AG04450 (cell line): ENCODE measurements around the gene NHEJ1. TPM values are rescaled to one million over a fixed set of nuclear protein-coding genes. Genes with fewer than 3 reads are reported as not detected.

ENCODE experiments used
- CTCF ChIA-PET: fragments of 300-600, 350-600 bp; formaldehyde crosslinking; extraction: SDS; loops from one replicate; lab custom pipeline; 2022; ENCODE audit warnings: antibody characterized with exemption, inconsistent platforms; lab: Charles Lee
- POLR2A ChIA-PET: fragments of 350-600 bp; formaldehyde crosslinking; extraction: SDS; loops from one replicate; lab custom pipeline; 2021; ENCODE audit warnings: antibody characterized with exemption, inconsistent platforms; lab: Yijun Ruan, JAX
- DNase-seq: peaks from one replicate; pipeline ENCODE4 v3.0.0-alpha.2; 2011; ENCODE audit warnings: low read depth, low spot score
- H3K27ac ChIP-seq: one replicate; pipeline ENCODE4 v1.5.1; 2012; ENCODE audit warnings: low read depth, low read length, control low read depth
- H3K27me3 ChIP-seq: one replicate; pipeline ENCODE4 v1.6.0; 2012; ENCODE audit warnings: low read length; ENCODE audit not compliant: control insufficient read depth, insufficient read depth
- H3K4me3 ChIP-seq: 2 replicates; pipeline ENCODE4 v1.5.1; 2011; ENCODE audit warnings: mild to moderate bottlenecking, low read depth, low read length, control low read depth
- H3K9me3 ChIP-seq: 2 replicates; pipeline ENCODE4 v1.5.1; 2012; ENCODE audit warnings: low read length; ENCODE audit not compliant: control insufficient read depth, insufficient read depth
- CTCF ChIP-seq: IDR thresholded peaks from 2 replicates; pipeline ENCODE4 v1.5.1; 2011; ENCODE audit warnings: low read depth, low read length, control low read depth, inconsistent platforms
- polyA plus RNA-seq: library from polyadenylated mRNA; depleted of rRNA; stranded (reverse); fragments of >200 nt; gene quantifications from 2 replicates; pipeline ENCODE4 v1.2.3, GENCODE V29; 2011

Gene NHEJ1
- polyA plus RNA-seq, 1 experiment: 21.9 TPM

- POLR2A ChIA-PET: no interaction called here
- CTCF ChIA-PET: interaction anchor here (0.6 to 10.8 kb wide), 9 partner anchors 13 to 87 kb away, joined by 3 to 137 read pairs (median 6); partner anchors contain the start of gene IHH
- DNase-seq: no peak
- Histone ChIP-seq H3K9me3 (no peaks in the 10 kb centered on the region), H3K27me3 (no peaks in the 10 kb centered on the region), H3K4me3 (no peak overlapping the region), H3K27ac (peak overlapping the region; percentile 21)
- no peak for TF ChIP-seq CTCF
Observed at GRCh38 chr2:219116776-219117646, 43.6 kb downstream of the NHEJ1 start.

- Histone ChIP-seq H3K27me3 (no peaks in the 10 kb centered on the region), H3K9me3 (no peaks in the 10 kb centered on the region), H3K27ac (no peak overlapping the region), H3K4me3 (no peak overlapping the region)
- ChIA-PET POLR2A (no interaction called here), CTCF (interaction anchor here (1.1 to 3.0 kb wide), 4 partner anchors 9 to 47 kb away, joined by 3 to 18 read pairs (median 4); no protein-coding TSS in a partner anchor)
- TF ChIP-seq CTCF: no peak
- DNase-seq: no peak
Observed at GRCh38 chr2:219112651-219113338, 47.8 kb downstream of the NHEJ1 start.

- CTCF ChIA-PET: interaction anchor here (0.6 to 3.0 kb wide), 7 partner anchors 8 to 131 kb away, joined by 3 to 18 read pairs (median 3); partner anchors contain the start of gene CNPPD1
- no peak for DNase-seq
- Histone ChIP-seq H3K4me3 (no peak overlapping the region), H3K9me3 (no peaks in the 10 kb centered on the region), H3K27ac (no peak overlapping the region), H3K27me3 (no peaks in the 10 kb centered on the region)
- no peak for TF ChIP-seq CTCF
- POLR2A ChIA-PET: no interaction called here
Observed at GRCh38 chr2:219112062-219112406, 48.6 kb downstream of the NHEJ1 start.

GRCh38 chr2:219111375-219112061, 49.1 kb downstream of the NHEJ1 start:
- Histone ChIP-seq H3K27ac (no peak overlapping the region), H3K27me3 (no peaks in the 10 kb centered on the region), H3K4me3 (no peak overlapping the region), H3K9me3 (no peaks in the 10 kb centered on the region)
- no peak for DNase-seq
- CTCF ChIA-PET: interaction anchor here (0.6 to 3.0 kb wide), 8 partner anchors 7 to 131 kb away, joined by 3 to 18 read pairs (median 4); partner anchors contain the start of gene CNPPD1
- POLR2A ChIA-PET: no interaction called here
- no peak for TF ChIP-seq CTCF
